Fibroblast of lung (primary cell): ENCODE measurements around the gene DHX32. TPM values are rescaled to one million over a fixed set of nuclear protein-coding genes. Genes with fewer than 3 reads are reported as not detected.

Experiments
- DNase-seq, 2 donors: peaks; one replicate each; pipeline versions ENCODE4 v3.0.0 to v3.0.0-alpha.2; 2010; ENCODE audit warnings: low read depth in 2 of 2
- H2AFZ ChIP-seq: 2 replicates; pipeline ENCODE4 v1.5.1; 2012; ENCODE audit warnings: low read length, control low read depth, inconsistent platforms
- H3K27ac ChIP-seq: 2 replicates; pipeline ENCODE4 v1.5.1; 2011; ENCODE audit warnings: low read length, control low read depth; ENCODE audit not compliant: insufficient read depth
- H3K27me3 ChIP-seq: 2 replicates; pipeline ENCODE4 v1.5.1; 2011; ENCODE audit warnings: mild to moderate bottlenecking, low read length; ENCODE audit not compliant: control insufficient read depth, insufficient read depth
- H3K36me3 ChIP-seq: 2 replicates; pipeline ENCODE4 v1.5.1; 2011; ENCODE audit warnings: low read length; ENCODE audit not compliant: control insufficient read depth, insufficient read depth
- H3K4me1 ChIP-seq: 2 replicates; pipeline ENCODE4 v1.5.1; 2011; ENCODE audit warnings: low read length; ENCODE audit not compliant: control insufficient read depth, insufficient read depth; ENCODE audit errors: extremely low read depth
- H3K4me2 ChIP-seq: 2 replicates; pipeline ENCODE4 v1.5.1; 2011; ENCODE audit warnings: low read length, control low read depth; ENCODE audit not compliant: insufficient read depth; ENCODE audit errors: extremely low read depth
- H3K4me3 ChIP-seq, 4 experiments: fragments of 200-600 bp in 1 of 4; sonication (generic) in 1 of 4; replicated peaks in 1 of 4; 2 replicates each; pipeline ENCODE4 v1.5.1; 2011 to 2016; ENCODE audit warnings: low read length in 4 of 4, low read depth in 3 of 4, mild to moderate bottlenecking in 3 of 4, control low read depth in 2 of 4, inconsistent platforms in 1 of 4, mixed read lengths in 1 of 4; ENCODE audit not compliant: insufficient read depth in 1 of 4; ENCODE audit errors: control extremely low read depth in 1 of 4
- H3K79me2 ChIP-seq: 2 replicates; pipeline ENCODE4 v1.5.1; 2012; ENCODE audit warnings: mild to moderate bottlenecking, low read length, inconsistent platforms; ENCODE audit not compliant: control insufficient read depth, insufficient read depth
- H3K9ac ChIP-seq: 2 replicates; pipeline ENCODE4 v1.5.1; 2011; ENCODE audit warnings: mild to moderate bottlenecking, low read length, control low read depth; ENCODE audit not compliant: insufficient read depth
- H3K9me3 ChIP-seq: 2 replicates; pipeline ENCODE4 v1.5.1; 2012; ENCODE audit warnings: low read depth, low read length; ENCODE audit not compliant: control insufficient read depth, insufficient read depth
- H4K20me1 ChIP-seq: 2 replicates; pipeline ENCODE4 v1.5.1; 2011; ENCODE audit warnings: low read length; ENCODE audit not compliant: control insufficient read depth, insufficient read depth; ENCODE audit errors: extremely low read depth
- EZH2 ChIP-seq: IDR thresholded peaks from 2 replicates; pipeline ENCODE4 v1.5.1; 2012; ENCODE audit warnings: low read length, control low read depth, mild to moderate bottlenecking; ENCODE audit errors: missing control alignments
- polyA plus RNA-seq, 2 donors: library from polyadenylated mRNA; depleted of rRNA in 1 of 2; stranded (reverse) in 1 of 2; unstranded in 1 of 2; fragments of >200 nt; gene quantifications; 2 replicates each; pipeline ENCODE4 v1.2.1, GENCODE V29; 2011 to 2012; ENCODE audit warnings: missing spikeins in 1 of 2
- total RNA-seq: library from RNA; depleted of rRNA; stranded (reverse); fragments of >200 nt; gene quantifications from 2 replicates; pipeline ENCODE4 v1.2.1, GENCODE V29; 2014
- TF ChIP-seq, protein P1 (sequence below), 2 donors: IDR thresholded peaks in 1 of 2; conservative IDR thresholded peaks in 1 of 2; 1 replicate in 1 of 2; 2 replicates in 1 of 2; pipeline ENCODE4 v1.5.1; 2011 to 2012; ENCODE audit warnings: low read length in 2 of 2, control low read depth in 1 of 2, inconsistent platforms in 1 of 2, low read depth in 1 of 2, mild to moderate bottlenecking in 1 of 2

Gene DHX32
- total and polyA plus RNA-seq, 2 donors (not counting 1 experiment from before 2014, with no cell fraction given) = 31.1 to 33.7 TPM

DNA sequence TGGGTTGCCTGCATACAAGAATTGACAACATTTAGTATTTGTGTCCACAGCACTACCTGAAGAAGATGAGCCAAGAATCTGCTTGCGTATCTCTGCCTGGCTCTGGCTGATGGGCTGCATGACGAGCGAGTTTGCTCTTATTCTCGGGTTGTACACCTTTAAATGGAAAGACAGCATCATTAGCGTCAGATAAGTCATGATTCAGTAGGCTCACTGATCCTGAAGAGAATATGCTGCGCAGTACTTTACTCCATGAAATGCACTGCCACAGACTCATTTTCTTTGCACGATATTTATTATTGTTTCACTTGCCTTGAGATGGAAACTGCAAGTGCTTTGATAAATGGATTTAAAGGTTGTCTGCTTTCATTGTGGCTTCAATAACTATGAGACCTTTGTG, 28.6 kb downstream of the DHX32 start:
- Histone ChIP-seq H3K27ac (no peak overlapping the region), H2AFZ (no peak overlapping the region), H3K27me3 (no peaks in the 10 kb centered on the region), H3K4me2 (no peak overlapping the region), H3K9ac (no peak overlapping the region), H3K9me3 (no peaks in the 10 kb centered on the region), H3K4me3 (no peak overlapping the region), H4K20me1 (no peaks in the 10 kb centered on the region), H3K79me2 (no peaks in the 10 kb centered on the region), H3K36me3 (peaks cover 3% of the 10 kb centered on the region), H3K4me1 (no peaks in the 10 kb centered on the region)
- TF ChIP-seq, protein P1, sequence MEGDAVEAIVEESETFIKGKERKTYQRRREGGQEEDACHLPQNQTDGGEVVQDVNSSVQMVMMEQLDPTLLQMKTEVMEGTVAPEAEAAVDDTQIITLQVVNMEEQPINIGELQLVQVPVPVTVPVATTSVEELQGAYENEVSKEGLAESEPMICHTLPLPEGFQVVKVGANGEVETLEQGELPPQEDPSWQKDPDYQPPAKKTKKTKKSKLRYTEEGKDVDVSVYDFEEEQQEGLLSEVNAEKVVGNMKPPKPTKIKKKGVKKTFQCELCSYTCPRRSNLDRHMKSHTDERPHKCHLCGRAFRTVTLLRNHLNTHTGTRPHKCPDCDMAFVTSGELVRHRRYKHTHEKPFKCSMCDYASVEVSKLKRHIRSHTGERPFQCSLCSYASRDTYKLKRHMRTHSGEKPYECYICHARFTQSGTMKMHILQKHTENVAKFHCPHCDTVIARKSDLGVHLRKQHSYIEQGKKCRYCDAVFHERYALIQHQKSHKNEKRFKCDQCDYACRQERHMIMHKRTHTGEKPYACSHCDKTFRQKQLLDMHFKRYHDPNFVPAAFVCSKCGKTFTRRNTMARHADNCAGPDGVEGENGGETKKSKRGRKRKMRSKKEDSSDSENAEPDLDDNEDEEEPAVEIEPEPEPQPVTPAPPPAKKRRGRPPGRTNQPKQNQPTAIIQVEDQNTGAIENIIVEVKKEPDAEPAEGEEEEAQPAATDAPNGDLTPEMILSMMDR (conservative IDR thresholded peaks at IDR 0.05 in 1 of 2, IDR thresholded peaks at IDR 0.05 in 1 of 2; ENCODE audit: low read depth in 1 of 2, low read length in 2 of 2) = no peak
- TF ChIP-seq EZH2 = no peak
- no peak for DNase-seq

DNA sequence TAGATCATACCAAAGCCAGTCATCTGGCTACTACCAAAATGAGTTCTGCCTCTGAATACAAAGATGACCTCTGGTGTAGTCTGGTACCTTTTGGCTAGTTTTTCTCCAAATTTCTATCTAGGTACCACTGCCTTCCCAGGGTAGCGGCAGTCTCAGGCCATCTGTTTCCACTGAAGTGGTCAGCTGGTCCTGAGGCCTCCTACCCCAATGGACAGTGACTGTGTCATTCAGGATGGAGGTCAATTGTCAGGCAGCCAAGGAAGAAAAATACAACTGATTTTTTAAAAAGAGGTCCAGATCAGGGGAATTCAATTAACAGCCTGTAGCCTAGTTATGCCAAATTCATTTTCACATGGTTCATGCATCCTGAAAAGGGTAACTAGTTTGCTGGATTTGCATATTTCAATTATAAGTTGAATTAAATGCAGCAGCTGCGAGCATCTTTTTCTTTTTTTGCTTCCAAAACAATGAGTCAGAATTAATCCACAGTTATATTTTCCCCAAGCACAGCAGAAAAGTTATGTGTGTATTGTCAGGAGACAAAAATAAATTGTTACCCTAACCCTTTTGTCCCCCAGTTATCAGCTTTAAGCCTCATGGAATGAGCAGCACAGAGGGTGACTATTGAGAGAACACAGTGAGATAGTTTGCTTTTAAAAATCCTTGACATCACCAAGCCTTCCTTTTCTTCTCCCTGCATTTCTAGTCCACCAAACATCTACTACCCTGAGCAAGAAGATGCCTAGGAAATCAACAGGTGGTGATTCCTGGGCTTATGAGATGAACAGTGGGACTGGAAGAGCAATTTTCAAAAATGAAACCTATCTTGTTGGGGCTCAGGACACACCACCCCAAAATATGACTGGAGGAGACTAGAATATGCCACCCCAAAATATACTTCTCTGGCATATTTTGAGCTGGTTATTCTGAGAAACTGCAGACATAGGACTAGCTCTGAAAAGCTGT, 30.0 kb downstream of the DHX32 start:
- no peak overlapping the region for H3K27ac ChIP-seq
- H3K27me3 ChIP-seq = no peaks in the 10 kb centered on the region
- H3K36me3 ChIP-seq = peaks cover 3% of the 10 kb centered on the region
- no peaks in the 10 kb centered on the region for H3K9me3 ChIP-seq
- no peak overlapping the region for H3K4me3 ChIP-seq
- H4K20me1 ChIP-seq = no peaks in the 10 kb centered on the region
- TF ChIP-seq, protein P1 (conservative IDR thresholded peaks at IDR 0.05 in 1 of 2, IDR thresholded peaks at IDR 0.05 in 1 of 2; ENCODE audit: low read depth in 1 of 2, low read length in 2 of 2) = no peak
- TF ChIP-seq EZH2 = no peak
- H3K4me2 ChIP-seq = no peak overlapping the region
- no peak for DNase-seq
- H3K9ac ChIP-seq = no peak overlapping the region
- H3K79me2 ChIP-seq = no peaks in the 10 kb centered on the region
- H2AFZ ChIP-seq = no peak overlapping the region
- no peaks in the 10 kb centered on the region for H3K4me1 ChIP-seq

GRCh38 chr10:125849448-125849847, 31.6 kb downstream of the DHX32 start:
- no peak overlapping the region for H2AFZ ChIP-seq
- H3K4me1 ChIP-seq = no peaks in the 10 kb centered on the region
- TF ChIP-seq EZH2 = no peak
- TF ChIP-seq, protein P1 (conservative IDR thresholded peaks at IDR 0.05 in 1 of 2, IDR thresholded peaks at IDR 0.05 in 1 of 2; ENCODE audit: low read depth in 1 of 2, low read length in 2 of 2) = no peak
- H3K9me3 ChIP-seq = no peaks in the 10 kb centered on the region
- H3K27me3 ChIP-seq = no peaks in the 10 kb centered on the region
- DNase-seq = no peak
- H3K9ac ChIP-seq = no peak overlapping the region
- no peak overlapping the region for H3K4me2 ChIP-seq
- H3K27ac ChIP-seq = no peak overlapping the region
- no peaks in the 10 kb centered on the region for H3K79me2 ChIP-seq
- no peak overlapping the region for H3K4me3 ChIP-seq
- no peaks in the 10 kb centered on the region for H4K20me1 ChIP-seq
- peaks cover 5% of the 10 kb centered on the region for H3K36me3 ChIP-seq
